Hematopoietic multipotent progenitor cell (in vitro differentiated cells): ENCODE measurements around the gene LRRC45. TPM values are rescaled to one million over a fixed set of nuclear protein-coding genes. Genes with fewer than 3 reads are reported as not detected.

Experiments used
- DNase-seq, 3 donors: peaks; one replicate each; pipeline ENCODE4 v3.0.0-alpha.2; 2011 to 2015; ENCODE audit warnings: low read depth in 2 of 3, low spot score in 2 of 3
- total RNA-seq: library from RNA; depleted of rRNA; stranded (reverse); fragments of >200 nt; gene quantifications from one replicate; pipeline ENCODE4 v1.2.3, GENCODE V29; 2012

The LRRC45 gene
- total RNA-seq, 1 donor, result 16.4 TPM

GRCh38 chr17:82018152-82018988, 4.7 kb upstream of the LRRC45 start:
- DNase-seq, result no peak

- DNase-seq, result no peak
These were observed 4.0 kb upstream of the LRRC45 start for GRCh38 chr17:82018989-82019689.

GRCh38 chr17:82019690-82020571, 3.2 kb upstream of the LRRC45 start:
- peak in 2 of 3 donors; percentile 43 to 51 for DNase-seq

- DNase-seq, result no peak
These were observed 2.5 kb upstream of the LRRC45 start for GRCh38 chr17:82020572-82021106.

- peak in 2 of 3 donors; percentile 48 to 74 for DNase-seq
These were observed 1.8 kb upstream of the LRRC45 start for GRCh38 chr17:82021107-82021899.

GRCh38 chr17:82021900-82022309, 1.2 kb upstream of the LRRC45 start:
- no peak for DNase-seq

- DNase-seq, result no peak
These were observed 660 bp upstream of the LRRC45 start, which contains the start of gene CENPX for GRCh38 chr17:82022310-82022980. CENPX (minus strand) TSS chr17:82022878; CDS start chr17:82022861, 17 bp downstream.

- peak in 1 of 3 donors; percentile 21 for DNase-seq
These were observed 539 bp downstream of the LRRC45 start for GRCh38 chr17:82023447-82024241.

- DNase-seq, result no peak
These were observed 1.8 kb downstream of the LRRC45 start for GRCh38 chr17:82024859-82025258.

GRCh38 chr17:82025401-82026107, 2.4 kb downstream of the LRRC45 start:
- no peak for DNase-seq

GRCh38 chr17:82028246-82028645, 5.1 kb downstream of the LRRC45 start:
- no peak for DNase-seq

- no peak for DNase-seq
These were observed 5.9 kb downstream of the LRRC45 start for GRCh38 chr17:82028966-82029365.

- no peak for DNase-seq
These were observed 6.3 kb downstream of the LRRC45 start for GRCh38 chr17:82029391-82029790.

- DNase-seq, result no peak
These were observed 6.9 kb downstream of the LRRC45 start for GRCh38 chr17:82029990-82030469.

- peak; percentile 69 to 83 (median 76) for DNase-seq
These were observed 7.6 kb downstream of the LRRC45 start for GRCh38 chr17:82030470-82031302.

- DNase-seq, result peak in 1 of 3 donors; percentile 32
These were observed 8.3 kb downstream of the LRRC45 start, which contains the start of gene RAC3 for GRCh38 chr17:82031303-82031884. RAC3 (plus strand) TSS chr17:82031678; CDS start chr17:82031762, 84 bp downstream.
